ENCODE measurements around the gene APOH.

DNA sequence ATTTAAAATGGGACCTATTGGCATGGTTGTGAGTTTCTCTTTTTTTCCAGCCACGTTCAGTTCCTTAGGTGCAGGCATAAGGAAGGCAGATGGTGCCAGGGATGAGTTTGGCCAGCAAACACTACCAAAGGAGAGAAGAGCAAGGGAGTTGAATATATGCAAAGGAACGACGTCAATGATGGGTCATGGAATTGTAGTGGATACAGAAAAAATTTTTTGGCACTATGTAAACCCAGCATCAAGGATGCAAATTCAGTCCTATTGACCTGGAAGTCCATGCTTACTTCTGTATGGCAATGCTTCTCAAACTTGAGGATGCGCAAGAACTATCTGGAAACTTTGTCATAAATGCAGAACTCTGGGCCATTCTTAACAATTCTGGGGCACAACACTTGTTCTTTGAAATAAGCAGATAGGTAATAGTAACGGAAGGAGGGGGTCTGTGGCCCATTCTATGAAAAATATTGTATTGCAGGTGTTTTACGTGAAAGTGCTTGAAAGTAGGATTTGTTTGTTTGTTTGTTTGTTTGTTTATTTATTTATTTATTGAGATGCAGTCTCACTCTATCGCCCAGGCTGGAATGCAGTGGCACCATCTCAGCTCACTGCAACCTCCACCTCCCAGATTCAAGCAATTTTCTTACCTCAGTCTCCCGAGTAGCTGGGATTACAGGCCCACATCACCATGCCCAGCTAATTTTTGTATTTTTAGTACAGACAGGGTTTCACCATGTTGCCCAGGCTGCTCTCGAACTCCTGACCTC is 18.0 kb downstream of the APOH start:
- TF ChIP-seq, protein P1, sequence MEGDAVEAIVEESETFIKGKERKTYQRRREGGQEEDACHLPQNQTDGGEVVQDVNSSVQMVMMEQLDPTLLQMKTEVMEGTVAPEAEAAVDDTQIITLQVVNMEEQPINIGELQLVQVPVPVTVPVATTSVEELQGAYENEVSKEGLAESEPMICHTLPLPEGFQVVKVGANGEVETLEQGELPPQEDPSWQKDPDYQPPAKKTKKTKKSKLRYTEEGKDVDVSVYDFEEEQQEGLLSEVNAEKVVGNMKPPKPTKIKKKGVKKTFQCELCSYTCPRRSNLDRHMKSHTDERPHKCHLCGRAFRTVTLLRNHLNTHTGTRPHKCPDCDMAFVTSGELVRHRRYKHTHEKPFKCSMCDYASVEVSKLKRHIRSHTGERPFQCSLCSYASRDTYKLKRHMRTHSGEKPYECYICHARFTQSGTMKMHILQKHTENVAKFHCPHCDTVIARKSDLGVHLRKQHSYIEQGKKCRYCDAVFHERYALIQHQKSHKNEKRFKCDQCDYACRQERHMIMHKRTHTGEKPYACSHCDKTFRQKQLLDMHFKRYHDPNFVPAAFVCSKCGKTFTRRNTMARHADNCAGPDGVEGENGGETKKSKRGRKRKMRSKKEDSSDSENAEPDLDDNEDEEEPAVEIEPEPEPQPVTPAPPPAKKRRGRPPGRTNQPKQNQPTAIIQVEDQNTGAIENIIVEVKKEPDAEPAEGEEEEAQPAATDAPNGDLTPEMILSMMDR (IDR thresholded peaks at IDR 0.05): no peak
- no peak for TF ChIP-seq POLR2AphosphoS5 (IDR thresholded peaks at IDR 0.05; ENCODE audit: low read depth, low read length)
- no peak for TF ChIP-seq TCF7L2 (IDR thresholded peaks at IDR 0.05; ENCODE audit: low read depth, low read length)
- TF ChIP-seq, protein P2, sequence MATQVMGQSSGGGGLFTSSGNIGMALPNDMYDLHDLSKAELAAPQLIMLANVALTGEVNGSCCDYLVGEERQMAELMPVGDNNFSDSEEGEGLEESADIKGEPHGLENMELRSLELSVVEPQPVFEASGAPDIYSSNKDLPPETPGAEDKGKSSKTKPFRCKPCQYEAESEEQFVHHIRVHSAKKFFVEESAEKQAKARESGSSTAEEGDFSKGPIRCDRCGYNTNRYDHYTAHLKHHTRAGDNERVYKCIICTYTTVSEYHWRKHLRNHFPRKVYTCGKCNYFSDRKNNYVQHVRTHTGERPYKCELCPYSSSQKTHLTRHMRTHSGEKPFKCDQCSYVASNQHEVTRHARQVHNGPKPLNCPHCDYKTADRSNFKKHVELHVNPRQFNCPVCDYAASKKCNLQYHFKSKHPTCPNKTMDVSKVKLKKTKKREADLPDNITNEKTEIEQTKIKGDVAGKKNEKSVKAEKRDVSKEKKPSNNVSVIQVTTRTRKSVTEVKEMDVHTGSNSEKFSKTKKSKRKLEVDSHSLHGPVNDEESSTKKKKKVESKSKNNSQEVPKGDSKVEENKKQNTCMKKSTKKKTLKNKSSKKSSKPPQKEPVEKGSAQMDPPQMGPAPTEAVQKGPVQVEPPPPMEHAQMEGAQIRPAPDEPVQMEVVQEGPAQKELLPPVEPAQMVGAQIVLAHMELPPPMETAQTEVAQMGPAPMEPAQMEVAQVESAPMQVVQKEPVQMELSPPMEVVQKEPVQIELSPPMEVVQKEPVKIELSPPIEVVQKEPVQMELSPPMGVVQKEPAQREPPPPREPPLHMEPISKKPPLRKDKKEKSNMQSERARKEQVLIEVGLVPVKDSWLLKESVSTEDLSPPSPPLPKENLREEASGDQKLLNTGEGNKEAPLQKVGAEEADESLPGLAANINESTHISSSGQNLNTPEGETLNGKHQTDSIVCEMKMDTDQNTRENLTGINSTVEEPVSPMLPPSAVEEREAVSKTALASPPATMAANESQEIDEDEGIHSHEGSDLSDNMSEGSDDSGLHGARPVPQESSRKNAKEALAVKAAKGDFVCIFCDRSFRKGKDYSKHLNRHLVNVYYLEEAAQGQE (IDR thresholded peaks at IDR 0.05; ENCODE audit: insufficient read depth in 1 of 2, low read depth in 2 of 2, low read length in 1 of 2): no peak
- no peak for TF ChIP-seq SIN3A (IDR thresholded peaks at IDR 0.05; ENCODE audit: borderline replicate concordance, insufficient read depth, low read depth, low read length)
